D341Med (cell line): ENCODE results near the gene DAPK2.
"Not testable (repeated sequence)": the region's sequence is repeated elsewhere in the genome, so short reads cannot be mapped to it uniquely, and the experiment has no call there.

Source experiments
- DNase-seq: peaks from one replicate; pipeline ENCODE4 v3.0.0; 2012; ENCODE audit warnings: low spot score

Gene DAPK2

GRCh38 chr15:64046421-64047153, at the start of gene DAPK2:
Gene DAPK2, minus strand, starts transcription at chr15:64046485. Its CDS starts 6,224 bp downstream, at chr15:64040261.
- peak; percentile 97 for DNase-seq

- DNase-seq = no peak
These were observed 49.1 kb upstream of the DAPK2 start for GRCh38 chr15:64095431-64095794.

- DNase-seq = peak; percentile 88
These were observed 47.5 kb upstream of the DAPK2 start, which contains the start of gene CIAO2A for GRCh38 chr15:64093627-64094417. Gene CIAO2A, minus strand, starts transcription at chr15:64093838. Its CDS starts 70 bp downstream, at chr15:64093768.

DNA sequence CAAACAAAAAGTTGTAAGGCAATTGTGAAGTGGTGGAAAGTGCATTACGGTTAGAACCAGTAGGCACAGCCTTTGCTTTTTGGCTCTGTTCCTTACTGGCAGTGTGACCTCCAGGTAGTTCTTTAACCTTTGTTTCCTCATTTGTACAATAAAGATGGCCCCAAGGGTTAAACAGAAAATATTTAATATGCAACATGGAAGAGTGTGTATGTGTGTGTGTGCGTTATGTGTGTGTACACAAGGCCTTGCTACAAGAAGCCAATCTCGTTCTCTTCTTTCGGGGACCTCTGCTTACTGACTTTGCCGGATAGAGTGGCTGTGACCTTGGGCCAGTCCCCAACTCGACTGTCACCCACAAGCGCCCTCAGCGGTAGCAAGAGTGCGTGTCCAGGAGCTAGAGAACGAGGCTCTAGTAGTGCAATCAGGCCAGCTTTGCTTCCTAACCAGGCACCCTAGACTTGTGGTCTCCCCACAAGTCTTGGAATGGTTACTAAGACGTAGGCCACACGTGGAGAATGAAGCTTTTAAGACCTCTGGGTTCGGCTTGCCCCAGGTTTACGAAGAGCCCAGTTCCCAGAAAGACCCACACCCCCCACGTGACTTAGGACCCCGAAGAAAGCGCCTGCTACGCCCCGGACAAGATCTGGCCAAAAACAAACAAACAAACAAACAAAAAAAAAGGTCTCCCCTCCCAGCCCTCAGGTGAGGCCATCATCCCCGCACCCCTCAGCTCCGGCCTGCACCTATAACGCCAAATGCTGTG, 46.8 kb upstream of the DAPK2 start:
- DNase-seq = peak; percentile 60

DNA sequence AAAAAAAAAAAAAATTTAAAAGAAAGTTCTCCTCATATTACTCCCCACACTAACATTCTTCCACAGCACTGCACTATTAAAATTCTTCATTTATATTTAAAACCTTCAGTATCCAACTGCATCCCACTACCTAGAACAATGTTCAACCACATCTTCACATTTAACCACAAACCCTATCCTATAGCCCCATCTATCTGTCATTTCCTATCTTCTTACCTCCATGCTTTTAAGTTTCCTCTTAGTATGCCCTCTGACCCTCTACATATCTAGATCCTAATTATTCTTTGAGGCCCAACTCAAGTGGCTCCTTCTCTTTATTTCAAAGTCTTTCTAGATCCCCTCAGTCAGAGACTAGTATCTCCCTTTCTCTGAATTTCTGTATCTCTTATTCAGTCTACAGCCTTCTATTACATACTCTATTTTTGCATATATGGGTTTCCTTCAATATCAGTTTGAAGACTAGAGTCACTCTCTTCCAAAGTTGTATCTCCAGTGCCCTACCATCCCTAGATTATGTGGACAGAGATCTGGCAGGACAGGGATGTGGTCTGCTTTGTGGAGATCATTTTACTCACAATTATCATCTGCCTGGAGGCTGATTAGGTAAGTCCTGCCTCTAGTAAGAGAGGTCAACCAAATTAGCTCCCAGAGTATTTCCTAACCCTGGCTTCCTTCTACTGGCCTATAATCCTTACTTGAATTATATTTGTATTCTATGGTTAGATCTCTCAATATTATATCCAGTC, 46.0 kb upstream of the DAPK2 start:
- DNase-seq = no peak

DNA sequence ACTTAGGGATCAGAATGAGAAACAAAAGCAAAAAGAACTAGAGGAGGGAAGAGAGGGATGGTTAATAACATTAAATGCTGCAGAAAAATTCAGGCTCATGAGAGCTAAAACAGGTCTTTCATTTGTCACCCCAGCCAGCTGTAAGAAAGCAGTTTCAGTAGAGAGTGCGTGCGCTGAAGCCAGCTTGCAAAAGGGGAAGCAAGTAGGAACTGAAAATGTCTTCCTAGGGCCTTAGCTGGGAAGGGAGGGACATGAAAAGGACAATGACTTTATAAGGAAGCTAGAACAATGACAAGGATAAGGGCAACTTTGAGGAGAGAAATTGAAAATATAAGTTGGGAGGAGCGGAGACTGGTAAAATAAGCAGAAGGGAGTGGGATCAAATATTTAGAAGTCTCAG, 44.2 kb upstream of the DAPK2 start:
- DNase-seq = no peak

- no peak for DNase-seq
These were observed 43.4 kb upstream of the DAPK2 start for GRCh38 chr15:64089543-64090280.

DNA sequence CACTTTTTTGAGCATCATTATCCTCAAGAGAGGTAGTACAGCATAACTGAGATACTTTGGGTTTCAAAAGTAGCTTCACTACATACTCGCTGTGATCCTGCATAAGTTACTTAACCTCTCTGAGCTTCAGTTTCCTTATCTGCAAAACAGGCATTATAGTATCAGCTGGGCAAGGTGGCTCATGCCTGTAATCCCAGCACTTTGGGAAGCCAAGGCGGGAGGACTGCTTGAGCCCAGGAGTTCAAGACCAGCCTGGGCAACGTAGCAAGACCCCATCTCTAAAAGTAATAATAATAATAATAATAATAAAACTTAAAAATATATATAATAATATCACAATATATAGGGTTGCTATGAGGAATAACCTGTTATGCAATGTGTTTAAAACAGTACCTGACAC, 36.5 kb upstream of the DAPK2 start:
- DNase-seq = no peak

DNA sequence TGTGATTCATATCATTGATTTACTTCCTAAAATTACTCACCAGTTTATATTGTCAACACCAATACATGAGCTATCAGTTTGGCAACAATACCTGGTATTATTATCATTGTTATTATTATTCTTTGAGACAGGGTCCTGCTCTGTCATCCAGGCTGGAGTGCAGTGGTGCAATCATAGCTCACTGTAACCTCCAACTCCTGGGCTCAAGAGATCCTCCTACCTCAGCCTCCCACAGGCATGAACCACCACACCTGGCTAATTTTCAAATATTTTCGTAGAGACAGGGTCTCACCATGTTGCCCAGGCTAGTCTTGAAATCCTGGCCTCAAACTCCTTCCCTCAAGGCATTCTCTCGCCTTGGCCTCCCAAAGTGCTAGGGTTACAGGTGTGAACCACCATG, 27.2 kb upstream of the DAPK2 start:
- DNase-seq = not testable (repeated sequence)

- DNase-seq = no peak
These were observed 26.5 kb upstream of the DAPK2 start for GRCh38 chr15:64072812-64073211.

GRCh38 chr15:64071931-64072765, 25.9 kb upstream of the DAPK2 start:
- no peak for DNase-seq

- no peak for DNase-seq
These were observed 24.9 kb upstream of the DAPK2 start for GRCh38 chr15:64070965-64071851.

DNA sequence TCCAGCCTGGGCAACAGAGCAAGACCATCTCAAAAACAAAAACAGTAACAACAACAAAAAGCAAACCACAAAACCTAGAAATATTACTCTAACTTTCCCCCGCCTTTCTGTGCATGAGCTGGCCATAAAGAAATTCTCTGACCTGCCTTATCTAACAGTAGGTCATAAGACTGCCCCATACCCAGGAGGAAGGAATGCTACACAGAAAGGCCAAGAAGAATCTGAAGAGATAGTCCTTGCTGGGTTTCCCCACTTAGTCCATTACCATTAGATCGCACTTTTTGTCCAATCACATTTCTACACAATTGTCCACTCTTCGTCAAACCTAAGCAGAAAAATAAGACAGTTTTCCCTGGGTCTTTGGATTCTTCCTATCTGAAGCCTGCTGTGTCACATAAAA, 23.8 kb upstream of the DAPK2 start:
- no peak for DNase-seq

DNA sequence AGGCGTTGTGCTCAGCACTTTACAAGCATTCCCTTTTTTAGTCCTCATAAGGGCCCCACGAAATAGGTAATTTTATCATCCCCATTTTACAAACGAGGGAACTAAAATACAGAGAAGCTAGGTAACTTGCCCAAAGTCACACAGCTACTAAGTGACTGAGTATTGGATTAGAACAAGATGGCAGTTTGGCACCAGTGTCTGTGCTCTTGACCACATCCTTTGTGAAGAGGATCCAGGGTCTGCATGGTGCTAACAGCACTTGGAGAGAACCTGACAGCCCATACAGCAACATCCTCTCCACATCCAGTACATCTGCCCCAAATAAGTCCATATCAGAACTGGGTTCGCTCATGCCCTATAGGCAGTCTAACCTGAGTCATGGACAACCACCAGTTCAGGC, 21.8 kb upstream of the DAPK2 start:
- no peak for DNase-seq

DNA sequence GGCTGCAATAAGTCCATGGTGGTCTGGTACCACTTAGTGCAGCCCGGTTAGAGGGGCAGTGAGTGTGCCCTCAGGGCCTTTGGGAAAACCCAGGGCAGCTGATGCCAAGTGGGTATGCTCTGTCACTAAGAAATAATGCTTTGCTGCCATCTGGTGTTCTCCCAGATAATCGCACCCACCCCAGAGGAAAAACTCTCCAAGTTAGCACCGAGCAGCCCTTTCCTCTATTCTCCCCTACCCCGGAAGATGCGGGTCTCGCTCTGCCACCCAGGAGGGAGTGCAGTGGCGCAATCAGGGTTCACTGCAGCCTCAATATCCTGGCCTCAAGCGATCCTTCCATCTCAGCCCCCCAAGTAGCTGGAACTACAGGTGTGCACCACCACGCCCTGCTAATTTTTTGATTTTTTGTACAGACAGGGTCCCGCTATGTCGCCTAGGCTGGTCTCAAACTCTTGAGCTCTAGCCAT, 21.3 kb upstream of the DAPK2 start:
- DNase-seq = peak; percentile 84

GRCh38 chr15:64066451-64066850, 20.2 kb upstream of the DAPK2 start:
- no peak for DNase-seq

DNA sequence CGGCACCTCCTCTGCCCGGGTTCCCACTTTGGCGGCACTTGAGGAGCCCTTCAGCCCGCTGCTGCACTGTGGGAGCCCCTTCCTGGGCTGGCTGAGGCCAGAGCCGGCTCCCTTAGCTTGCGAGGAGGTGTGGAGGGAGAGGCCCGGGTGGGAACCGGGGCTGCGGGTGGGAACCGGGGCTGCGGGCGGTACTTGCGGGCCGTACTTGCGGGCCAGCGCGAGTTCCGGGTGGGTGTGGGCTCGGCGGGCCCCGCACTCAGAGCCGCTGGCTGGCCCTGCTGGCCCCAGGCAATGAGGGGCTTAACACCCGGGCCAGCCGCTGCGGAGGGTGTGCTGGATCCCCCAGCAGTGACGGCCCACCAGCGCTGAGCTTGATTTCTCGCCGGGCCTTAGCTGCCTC, 14.4 kb upstream of the DAPK2 start:
- DNase-seq = no peak

DNA sequence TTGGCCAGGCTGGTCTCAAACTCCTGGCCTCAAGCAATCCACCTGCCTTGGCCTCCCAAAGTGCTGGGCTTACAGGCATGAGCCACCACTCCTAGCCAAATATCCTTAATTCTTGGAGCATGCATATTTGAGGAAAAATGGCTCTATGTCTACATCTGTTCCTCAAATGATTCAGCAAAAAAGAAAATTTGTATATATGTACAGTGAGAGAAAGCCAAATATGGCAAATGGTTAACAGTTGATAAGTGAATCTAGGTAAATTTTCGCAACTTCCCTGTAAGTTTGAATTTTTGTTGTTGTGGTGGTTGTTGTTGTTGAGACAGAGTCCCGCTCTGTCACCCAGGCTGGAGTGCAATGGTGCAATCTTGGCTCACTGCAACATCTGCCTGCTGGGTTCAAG, 12.8 kb upstream of the DAPK2 start:
- DNase-seq = not testable (repeated sequence)

GRCh38 chr15:64058279-64058678, 12.0 kb upstream of the DAPK2 start:
- no peak for DNase-seq
